ENCODE results near the gene GPR39. TPM values are rescaled to one million over a fixed set of nuclear protein-coding genes. Genes with fewer than 3 reads are reported as not detected.

GPR39 gene
- total and polyA plus RNA-seq, 2 donors from 2014 or later: 4.9 to 8.7 TPM

DNA sequence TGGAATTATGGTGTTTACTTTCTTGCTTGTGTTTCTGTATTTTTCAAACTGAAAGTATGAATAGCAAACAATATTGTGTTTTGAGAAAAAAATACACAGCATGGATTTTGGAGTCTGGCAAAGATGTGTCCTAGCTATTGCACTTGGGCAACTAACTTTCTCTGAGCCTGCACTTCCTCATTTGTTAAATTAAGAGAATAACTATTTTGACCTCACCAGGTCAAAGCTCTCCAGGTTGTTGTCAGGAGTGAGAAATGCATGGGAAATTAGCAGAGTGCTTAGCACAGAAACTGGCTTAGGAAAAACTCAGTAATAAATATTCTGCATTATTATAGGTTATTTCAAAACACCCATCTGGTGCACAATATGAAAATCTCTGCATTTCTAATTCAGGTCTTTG is 225.2 kb downstream of the GPR39 start:
- intact Hi-C loops (cut with DNase I): no loop called here
- no peak for TF ChIP-seq CTCF (IDR thresholded peaks at IDR 0.05; ENCODE audit: borderline replicate concordance, extremely low read depth, insufficient read depth)
- FAIRE-seq: no peak

GRCh38 chr2:132642415-132642814 is 225.8 kb downstream of the GPR39 start:
- DNase-seq (no peak), FAIRE-seq (no peak)
- H3K27ac ChIP-seq (ENCODE audit: low read depth in 2 of 2, low read length in 2 of 2): no peak overlapping the region
- no peaks in the 10 kb centered on the region for H3K4me1 ChIP-seq (ENCODE audit: control insufficient read depth in 2 of 3, insufficient read depth in 2 of 3, low read depth in 1 of 3, low read length in 3 of 3)
- TF ChIP-seq CTCF (IDR thresholded peaks at IDR 0.05; ENCODE audit: borderline replicate concordance, extremely low read depth, insufficient read depth): no peak
- intact Hi-C loops (cut with DNase I): no loop called here
- no peak overlapping the region for H3K4me3 ChIP-seq (ENCODE audit: low read length in 3 of 3)
- no peaks in the 10 kb centered on the region for H3K27me3 ChIP-seq (ENCODE audit: control insufficient read depth, insufficient read depth, low read length)
- H3K9ac ChIP-seq (ENCODE audit: low read length in 3 of 3): no peak overlapping the region
- no peaks in the 10 kb centered on the region for H3K9me3 ChIP-seq (ENCODE audit: control insufficient read depth in 2 of 3, insufficient read depth in 1 of 3, low read length in 3 of 3)
- no peaks in the 10 kb centered on the region for H3K36me3 ChIP-seq (ENCODE audit: control insufficient read depth in 2 of 3, insufficient read depth in 3 of 3, low read length in 3 of 3)

More for the DNA sequence above, 225.2 kb downstream of the GPR39 start:
- no peaks in the 10 kb centered on the region for H3K27me3 ChIP-seq (ENCODE audit: control insufficient read depth, insufficient read depth, low read length)
- H3K4me1 ChIP-seq (ENCODE audit: control insufficient read depth in 2 of 3, insufficient read depth in 2 of 3, low read depth in 1 of 3, low read length in 3 of 3): no peaks in the 10 kb centered on the region
- H3K9ac ChIP-seq (ENCODE audit: low read length in 3 of 3): no peak overlapping the region
- no peak for DNase-seq
- H3K4me3 ChIP-seq (ENCODE audit: low read length in 3 of 3): no peak overlapping the region
- H3K9me3 ChIP-seq (ENCODE audit: control insufficient read depth in 2 of 3, insufficient read depth in 1 of 3, low read length in 3 of 3): no peaks in the 10 kb centered on the region
- no peaks in the 10 kb centered on the region for H3K36me3 ChIP-seq (ENCODE audit: control insufficient read depth in 2 of 3, insufficient read depth in 3 of 3, low read length in 3 of 3)
- H3K27ac ChIP-seq (ENCODE audit: low read depth in 2 of 2, low read length in 2 of 2): no peak overlapping the region

DNA sequence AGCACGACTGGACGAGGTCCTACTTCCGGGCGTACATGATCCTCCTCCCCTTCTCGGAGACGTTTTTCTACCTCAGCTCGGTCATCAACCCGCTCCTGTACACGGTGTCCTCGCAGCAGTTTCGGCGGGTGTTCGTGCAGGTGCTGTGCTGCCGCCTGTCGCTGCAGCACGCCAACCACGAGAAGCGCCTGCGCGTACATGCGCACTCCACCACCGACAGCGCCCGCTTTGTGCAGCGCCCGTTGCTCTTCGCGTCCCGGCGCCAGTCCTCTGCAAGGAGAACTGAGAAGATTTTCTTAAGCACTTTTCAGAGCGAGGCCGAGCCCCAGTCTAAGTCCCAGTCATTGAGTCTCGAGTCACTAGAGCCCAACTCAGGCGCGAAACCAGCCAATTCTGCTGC is 228.6 kb downstream of the GPR39 start:
- TF ChIP-seq CTCF (IDR thresholded peaks at IDR 0.05; ENCODE audit: borderline replicate concordance, extremely low read depth, insufficient read depth): no peak
- intact Hi-C loops (cut with DNase I): no loop called here
- no peak overlapping the region for H3K27ac ChIP-seq (ENCODE audit: low read depth in 2 of 2, low read length in 2 of 2)
- H3K4me1 ChIP-seq (ENCODE audit: control insufficient read depth in 2 of 3, insufficient read depth in 2 of 3, low read depth in 1 of 3, low read length in 3 of 3): no peaks in the 10 kb centered on the region
- no peaks in the 10 kb centered on the region for H3K9me3 ChIP-seq (ENCODE audit: control insufficient read depth in 2 of 3, insufficient read depth in 1 of 3, low read length in 3 of 3)
- no peaks in the 10 kb centered on the region for H3K27me3 ChIP-seq (ENCODE audit: control insufficient read depth, insufficient read depth, low read length)
- H3K9ac ChIP-seq (ENCODE audit: low read length in 3 of 3): no peak overlapping the region
- peak overlapping the region in 2 of 3 donors; percentile 5 to 29 for H3K4me3 ChIP-seq (ENCODE audit: low read length in 3 of 3)
- H3K36me3 ChIP-seq (ENCODE audit: control insufficient read depth in 2 of 3, insufficient read depth in 3 of 3, low read length in 3 of 3): no peaks in the 10 kb centered on the region
- FAIRE-seq (no peak), DNase-seq (no peak)
